ENCODE data around the gene CAMKK1. TPM values are rescaled to one million over a fixed set of nuclear protein-coding genes. Genes with fewer than 3 reads are reported as not detected.

The CAMKK1 gene
- total and polyA plus RNA-seq, 7 experiments from 2014 or later, result 2.3 to 12.5 (median 5.0) TPM

GRCh38 chr17:3894188-3894587, 1.3 kb upstream of the CAMKK1 start:
- Mint-ChIP-seq H3K4me3 (peak overlapping the region; percentile 79 to 90 (median 82)), H3K36me3 (no peaks in the 10 kb centered on the region), H3K9me3 (no peaks in the 10 kb centered on the region), H3K27ac (peak overlapping the region; percentile 73 to 93 (median 85)), H3K4me1 (peaks cover 23 to 37% (median 31%) of the 10 kb centered on the region in 7 donors), H3K27me3 (peaks cover 0 to 7% (median 0%) of the 10 kb centered on the region in 5 donors)
- intact Hi-C loops (cut with micrococcal nuclease), result loop anchor here (5.0 kb wide), 2 partner anchors 227 to 473 kb away; partner anchors contain the start of genes EMC6 (in 1 of the 2), TAX1BP3 (in 1 of the 2) and UBE2G1 (in 1 of the 2)
- H3K36me3 ChIP-seq (ENCODE audit: control insufficient read depth in 2 of 3, insufficient read depth in 3 of 3, low read length in 3 of 3), result no peaks in the 10 kb centered on the region
- POLR2A ChIA-PET, result interaction anchor here (0.7 kb wide), 1 partner anchor 1791 kb away, joined by 3 read pairs; no protein-coding TSS in a partner anchor
- peaks cover 11 to 19% of the 10 kb centered on the region in 2 donors for H3K4me1 ChIP-seq (ENCODE audit: control insufficient read depth in 2 of 2, insufficient read depth in 2 of 2, low read length in 2 of 2)
- no peaks in the 10 kb centered on the region for H3K27me3 ChIP-seq (ENCODE audit: control insufficient read depth in 2 of 2, insufficient read depth in 2 of 2, low read length in 2 of 2)
- DNase-seq (no peak), ATAC-seq (no peak)
- H3K9me3 ChIP-seq (ENCODE audit: control insufficient read depth in 2 of 3, low read length in 3 of 3), result no peaks in the 10 kb centered on the region
- no peak overlapping the region for H3K4me3 ChIP-seq (ENCODE audit: low read length)
- H3K27ac ChIP-seq (ENCODE audit: low read depth, low read length), result no peak overlapping the region
- CTCF ChIA-PET, result no interaction called here

GRCh38 chr17:3893720-3894116, 865 bp upstream of the CAMKK1 start:
- DNase-seq (no peak), ATAC-seq (no peak)
- POLR2A ChIA-PET, result interaction anchor here (1.3 to 1.4 kb wide), 2 partner anchors 47 to 69 kb away, joined by 7 to 8 read pairs; partner anchors contain the start of gene NCBP3
- Histone ChIP-seq H3K27me3 (ENCODE audit: control insufficient read depth in 2 of 2, insufficient read depth in 2 of 2, low read length in 2 of 2) (no peaks in the 10 kb centered on the region), H3K27ac (ENCODE audit: low read depth, low read length) (peak overlapping the region; percentile 77), H3K36me3 (ENCODE audit: control insufficient read depth in 2 of 3, insufficient read depth in 3 of 3, low read length in 3 of 3) (no peaks in the 10 kb centered on the region), H3K4me3 (ENCODE audit: low read length) (peak overlapping the region; percentile 70), H3K4me1 (ENCODE audit: control insufficient read depth in 2 of 2, insufficient read depth in 2 of 2, low read length in 2 of 2) (peaks cover 11 to 19% of the 10 kb centered on the region in 2 donors), H3K9me3 (ENCODE audit: control insufficient read depth in 2 of 3, low read length in 3 of 3) (no peaks in the 10 kb centered on the region)
- Mint-ChIP-seq H3K4me1 (peaks cover 23 to 41% (median 31%) of the 10 kb centered on the region in 7 donors), H3K27ac (peak overlapping the region; percentile 73 to 93 (median 85)), H3K9me3 (no peaks in the 10 kb centered on the region), H3K27me3 (peaks cover 0 to 7% (median 0%) of the 10 kb centered on the region in 5 donors), H3K4me3 (peak overlapping the region; percentile 79 to 90 (median 82)), H3K36me3 (no peaks in the 10 kb centered on the region)
- intact Hi-C loops (cut with micrococcal nuclease), result loop anchor here (1.0 to 5.0 kb wide), 12 partner anchors 17 to 474 kb away; partner anchors contain the start of genes CYB5D2 (in 2 of the 2), NCBP3 (in 2 of the 2), UBE2G1 (in 2 of the 2) and ZZEF1 (in 2 of the 2)
- CTCF ChIA-PET, result no interaction called here

DNA sequence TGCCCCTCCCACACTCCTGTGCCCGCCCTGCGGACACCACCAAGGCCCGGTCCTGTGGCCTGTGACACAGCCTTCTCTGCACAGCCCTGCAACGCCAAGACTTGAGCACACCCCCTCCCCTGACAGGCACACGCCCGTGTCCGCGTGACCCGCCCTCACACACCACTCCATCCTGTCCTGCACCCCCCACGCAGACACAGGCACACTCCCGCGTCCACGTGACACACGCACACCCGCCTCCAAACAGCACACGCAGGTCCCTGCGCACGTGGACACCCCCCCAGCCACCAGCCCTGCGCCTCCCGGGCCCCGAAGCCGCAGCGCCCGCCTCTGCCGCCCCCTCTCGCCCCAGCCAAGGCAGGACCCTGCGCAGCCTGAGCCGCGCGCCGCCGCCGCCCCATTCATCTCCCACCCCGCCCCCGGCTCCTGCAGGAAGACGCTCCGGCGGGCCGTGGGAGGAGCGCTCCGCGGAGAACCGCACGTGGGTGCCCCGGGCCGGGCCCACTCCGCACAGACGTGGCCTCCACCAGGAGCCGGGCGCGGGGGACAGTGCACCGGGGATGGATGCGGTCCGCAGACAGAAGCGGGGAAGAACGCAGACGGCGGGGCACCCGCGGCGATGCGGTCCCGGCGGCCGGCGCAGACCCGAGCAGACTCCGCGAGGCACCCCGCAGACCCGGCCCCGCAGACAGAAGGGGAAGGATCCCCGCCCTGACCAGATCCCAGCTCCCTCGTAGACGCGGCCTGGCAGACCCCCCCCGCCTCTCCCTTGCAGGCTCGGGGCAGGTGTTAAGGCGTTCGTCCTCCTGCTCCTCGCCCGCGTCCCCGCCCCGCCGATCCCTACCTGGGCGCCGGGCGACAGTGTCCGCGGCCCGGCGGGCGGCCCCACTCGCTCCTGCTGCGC, 506 bp downstream of the CAMKK1 start:
- H3K4me1 Mint-ChIP-seq, result peaks cover 28 to 53% (median 42%) of the 10 kb centered on the region in 7 donors
- no peaks in the 10 kb centered on the region for H3K9me3 Mint-ChIP-seq
- H3K36me3 Mint-ChIP-seq, result no peaks in the 10 kb centered on the region
- no peaks in the 10 kb centered on the region for H3K27me3 ChIP-seq (ENCODE audit: control insufficient read depth in 2 of 2, insufficient read depth in 2 of 2, low read length in 2 of 2)
- peaks cover 11 to 30% of the 10 kb centered on the region in 2 donors for H3K4me1 ChIP-seq (ENCODE audit: control insufficient read depth in 2 of 2, insufficient read depth in 2 of 2, low read length in 2 of 2)
- peak overlapping the region; percentile 77 to 90 (median 86) for H3K4me3 Mint-ChIP-seq
- peak; percentile 78 for ATAC-seq
- H3K27ac Mint-ChIP-seq, result peak overlapping the region; percentile 29 to 92 (median 86)
- peaks cover 0 to 7% (median 0%) of the 10 kb centered on the region in 5 donors for H3K27me3 Mint-ChIP-seq
- H3K9me3 ChIP-seq (ENCODE audit: control insufficient read depth in 2 of 3, low read length in 3 of 3), result no peaks in the 10 kb centered on the region
- H3K4me3 ChIP-seq (ENCODE audit: low read length), result peak overlapping the region; percentile 49
- ChIA-PET CTCF (no interaction called here), POLR2A (interaction anchor here (0.6 to 1.4 kb wide), 5 partner anchors 7 to 71 kb away, joined by 3 to 8 read pairs (median 3); partner anchors contain the start of gene NCBP3)
- H3K36me3 ChIP-seq (ENCODE audit: control insufficient read depth in 2 of 3, insufficient read depth in 3 of 3, low read length in 3 of 3), result no peaks in the 10 kb centered on the region
- DNase-seq, result peak; percentile 58 to 93 (median 83)
- intact Hi-C loops (cut with micrococcal nuclease), result loop anchor here (1.0 to 5.0 kb wide), 6 partner anchors 18 to 475 kb away; partner anchors contain the start of genes UBE2G1 (in 2 of the 2), CYB5D2 (in 1 of the 2), EMC6 (in 1 of the 2) and TAX1BP3 (in 1 of the 2)
- peak overlapping the region; percentile 77 for H3K27ac ChIP-seq (ENCODE audit: low read depth, low read length)

DNA sequence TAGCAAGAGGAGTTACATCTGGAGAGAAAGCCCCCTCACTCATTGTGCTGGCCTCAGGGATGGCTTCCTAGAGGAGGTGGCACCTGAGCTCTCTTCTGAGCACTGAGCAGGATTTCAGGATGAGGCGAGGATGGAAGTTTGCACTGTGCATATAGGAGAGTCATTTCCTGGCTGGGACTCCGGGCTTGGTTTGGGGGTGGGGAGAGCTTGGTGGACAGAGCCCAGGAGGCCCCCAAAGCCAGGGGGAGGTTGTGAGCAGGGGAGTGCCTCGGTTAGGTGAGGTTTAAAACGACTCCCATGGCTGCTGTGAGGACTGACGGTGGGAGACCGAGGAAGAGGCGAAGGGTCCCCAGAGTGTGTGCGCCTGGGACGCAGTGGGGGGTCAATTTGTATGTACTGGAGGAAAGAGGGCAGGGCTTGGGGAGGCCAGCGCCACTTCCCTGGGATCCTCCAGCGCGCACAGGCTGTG, 1.2 kb downstream of the CAMKK1 start:
- peaks cover 35 to 60% (median 49%) of the 10 kb centered on the region in 7 donors for H3K4me1 Mint-ChIP-seq

GRCh38 chr17:3890878-3891219, 2.0 kb downstream of the CAMKK1 start:
- intact Hi-C loops (cut with micrococcal nuclease), result loop anchor here (5.0 kb wide), 2 partner anchors 224 to 476 kb away; partner anchors contain the start of genes EMC6 (in 1 of the 2), TAX1BP3 (in 1 of the 2) and UBE2G1 (in 1 of the 2)
- no peaks in the 10 kb centered on the region for H3K27me3 ChIP-seq (ENCODE audit: control insufficient read depth in 2 of 2, insufficient read depth in 2 of 2, low read length in 2 of 2)
- peaks cover 20 to 39% of the 10 kb centered on the region in 2 donors for H3K4me1 ChIP-seq (ENCODE audit: control insufficient read depth in 2 of 2, insufficient read depth in 2 of 2, low read length in 2 of 2)
- Mint-ChIP-seq H3K9me3 (no peaks in the 10 kb centered on the region), H3K4me3 (peak overlapping the region in 9 of 10 donors; percentile 77 to 90 (median 85)), H3K36me3 (no peaks in the 10 kb centered on the region), H3K4me1 (peaks cover 36 to 66% (median 55%) of the 10 kb centered on the region in 7 donors), H3K27me3 (peaks cover 0 to 7% (median 0%) of the 10 kb centered on the region in 5 donors), H3K27ac (peak overlapping the region; percentile 0 to 90 (median 86))
- no peak for ATAC-seq
- H3K4me3 ChIP-seq (ENCODE audit: low read length), result no peak overlapping the region
- POLR2A ChIA-PET, result interaction anchor here (0.6 kb wide), 1 partner anchor 249 kb away, joined by 3 read pairs; no protein-coding TSS in a partner anchor
- peak overlapping the region; percentile 57 for H3K27ac ChIP-seq (ENCODE audit: low read depth, low read length)
- no peaks in the 10 kb centered on the region for H3K36me3 ChIP-seq (ENCODE audit: control insufficient read depth in 2 of 3, insufficient read depth in 3 of 3, low read length in 3 of 3)
- no peak for DNase-seq
- CTCF ChIA-PET, result interaction anchor here (0.7 kb wide), 1 partner anchor 101 kb away, joined by 3 read pairs; no protein-coding TSS in a partner anchor
- H3K9me3 ChIP-seq (ENCODE audit: control insufficient read depth in 2 of 3, low read length in 3 of 3), result no peaks in the 10 kb centered on the region

More for the DNA sequence above, 1.2 kb downstream of the CAMKK1 start:
- H3K27me3 Mint-ChIP-seq, result peaks cover 0 to 7% (median 0%) of the 10 kb centered on the region in 5 donors
- ChIA-PET CTCF (interaction anchor here (0.6 kb wide), 1 partner anchor 136 kb away, joined by 4 read pairs; no protein-coding TSS in a partner anchor), POLR2A (no interaction called here)
- no peaks in the 10 kb centered on the region for H3K9me3 Mint-ChIP-seq
- ATAC-seq (no peak), DNase-seq (no peak)
- peak overlapping the region; percentile 25 to 90 (median 86) for H3K27ac Mint-ChIP-seq
- peaks cover 18 to 37% of the 10 kb centered on the region in 2 donors for H3K4me1 ChIP-seq (ENCODE audit: control insufficient read depth in 2 of 2, insufficient read depth in 2 of 2, low read length in 2 of 2)
- H3K9me3 ChIP-seq (ENCODE audit: control insufficient read depth in 2 of 3, low read length in 3 of 3), result no peaks in the 10 kb centered on the region
- peak overlapping the region; percentile 57 for H3K27ac ChIP-seq (ENCODE audit: low read depth, low read length)
- no peaks in the 10 kb centered on the region for H3K36me3 Mint-ChIP-seq
- no peaks in the 10 kb centered on the region for H3K27me3 ChIP-seq (ENCODE audit: control insufficient read depth in 2 of 2, insufficient read depth in 2 of 2, low read length in 2 of 2)
- H3K4me3 Mint-ChIP-seq, result peak overlapping the region; percentile 77 to 90 (median 86)
- intact Hi-C loops (cut with micrococcal nuclease), result loop anchor here (1.0 to 5.0 kb wide), 6 partner anchors 19 to 476 kb away; partner anchors contain the start of genes UBE2G1 (in 2 of the 2), CYB5D2 (in 1 of the 2), EMC6 (in 1 of the 2) and TAX1BP3 (in 1 of the 2)
- H3K4me3 ChIP-seq (ENCODE audit: low read length), result peak overlapping the region; percentile 49
- H3K36me3 ChIP-seq (ENCODE audit: control insufficient read depth in 2 of 3, insufficient read depth in 3 of 3, low read length in 3 of 3), result no peaks in the 10 kb centered on the region

All from naive thymus-derived CD4-positive, alpha-beta T cell (primary cell).